ENCODE measurements around the gene JPH3.
"Not testable (repeated sequence)": the region's sequence is repeated elsewhere in the genome, so short reads cannot be mapped to it uniquely, and the experiment has no call there.

JPH3 gene

GRCh38 chr16:87658564-87659225 is 56.4 kb downstream of the JPH3 start:
- no peak for DNase-seq

- DNase-seq: peak; percentile 35
Measured at GRCh38 chr16:87661561-87661960, 59.3 kb downstream of the JPH3 start.

- no peak for DNase-seq
Measured at GRCh38 chr16:87662254-87663204, 60.2 kb downstream of the JPH3 start.

- no peak for DNase-seq
Measured at GRCh38 chr16:87664792-87665191, 62.5 kb downstream of the JPH3 start.

- DNase-seq: no peak
Measured at GRCh38 chr16:87665193-87665592, 62.9 kb downstream of the JPH3 start.

GRCh38 chr16:87666919-87667318 is 64.6 kb downstream of the JPH3 start:
- no peak for DNase-seq

- DNase-seq: no peak
Measured at GRCh38 chr16:87667443-87667842, 65.1 kb downstream of the JPH3 start.

- DNase-seq: no peak
Measured at GRCh38 chr16:87667946-87668345, 65.6 kb downstream of the JPH3 start.

- DNase-seq: no peak
Measured at GRCh38 chr16:87669672-87670071, 67.4 kb downstream of the JPH3 start.

GRCh38 chr16:87671221-87671620 is 68.9 kb downstream of the JPH3 start:
- DNase-seq: no peak

GRCh38 chr16:87671715-87672270 is 69.5 kb downstream of the JPH3 start:
- no peak for DNase-seq

- DNase-seq: no peak
Measured at GRCh38 chr16:87674419-87674818, 72.1 kb downstream of the JPH3 start.

GRCh38 chr16:87675111-87675719 is 72.9 kb downstream of the JPH3 start:
- DNase-seq: no peak

- DNase-seq: no peak
Measured at GRCh38 chr16:87677830-87678229, 75.5 kb downstream of the JPH3 start.

- no peak for DNase-seq
Measured at GRCh38 chr16:87678618-87679017, 76.3 kb downstream of the JPH3 start.

GRCh38 chr16:87679593-87680271 is 77.4 kb downstream of the JPH3 start:
- DNase-seq: no peak

GRCh38 chr16:87680272-87680644 is 78.0 kb downstream of the JPH3 start:
- DNase-seq: no peak

GRCh38 chr16:87681051-87681602 is 78.8 kb downstream of the JPH3 start:
- not testable (repeated sequence) for DNase-seq

- no peak for DNase-seq
Measured at GRCh38 chr16:87681981-87682570, 79.8 kb downstream of the JPH3 start.

GRCh38 chr16:87682852-87683399 is 80.6 kb downstream of the JPH3 start:
- DNase-seq: no peak

GRCh38 chr16:87684106-87684677 is 81.9 kb downstream of the JPH3 start:
- DNase-seq: no peak

Data from CD4-positive, alpha-beta T cell treated with Interleukin-15 for 1 hour (primary cell).